Pancreas (tissue), 10 donors: Measurements from ENCODE around the gene ZNF175. TPM values are rescaled to one million over a fixed set of nuclear protein-coding genes. Genes with fewer than 3 reads are reported as not detected.

Experiments
- ATAC-seq, 4 donors: fragments of 200-7000 bp; cut with Tn5 transposase; one replicate each; pipeline versions ENCODE4 v1.8.0 to v1.9.1; 2020; ENCODE audit warnings: mild to moderate bottlenecking in 4 of 4, moderate library complexity in 4 of 4
- DNase-seq, 6 donors: peaks; one replicate each; pipeline ENCODE4 v3.0.0-alpha.2; 2020
- FAIRE-seq: peaks from 2 replicates; lab custom pipeline; 2012; peaks lifted over from hg19 to GRCh38; lab: Jason Lieb, UNC
- H3K27ac ChIP-seq, 4 donors: fragments of 200-600 bp; sonication (generic); 1 replicate in 3 of 4; 2 replicates in 1 of 4; pipeline versions ENCODE4 v1.5.0 to v1.8.0; 2020
- H3K27me3 ChIP-seq, 4 donors: fragments of 200-600 bp; one replicate each; pipeline ENCODE4 v1.8.0; 2021
- H3K36me3 ChIP-seq, 3 donors: fragments of 200-600 bp; sonication (generic) in 1 of 3; one replicate each; pipeline versions ENCODE4 v1.5.0 to v1.8.0; 2020 to 2021
- H3K4me1 ChIP-seq, 3 donors: fragments of 200-600 bp; one replicate each; pipeline ENCODE4 v1.8.0; 2021
- H3K4me3 ChIP-seq, 4 donors: fragments of 200-600 bp; sonication (generic) in 2 of 4; one replicate each; pipeline versions ENCODE4 v1.5.0 to v1.8.0; 2020 to 2021
- H3K9me3 ChIP-seq, 4 donors: fragments of 200-600 bp; one replicate each; pipeline ENCODE4 v1.8.0; 2021
- CTCF ChIP-seq, 4 donors: fragments of 200-600 bp; sonication (generic) in 3 of 4; IDR thresholded peaks; one replicate each; pipeline versions ENCODE4 v1.5.0 to v1.8.0; 2021; ENCODE audit warnings: antibody characterized with exemption in 4 of 4
- WGBS, 2 donors: extraction: QIAGEN DNeasy Blood & Tissue Kit; methylation state at CpG; one replicate each; pipeline ENCODE4 v1.1.7; 2013; 5-methylcytosine and 5-hydroxymethylcytosine counted together
- intact Hi-C, 3 donors: fragments of 100-400 bp; cut with DNase I; formaldehyde crosslinking; loops; one replicate each; pipeline versions ENCODE4 v1.11.1 to v1.14.2; 2022
- polyA plus RNA-seq, 2 donors: library from polyadenylated mRNA; stranded (reverse); fragments of 200-250 nt; gene quantifications; one replicate each; pipeline ENCODE4 v1.2.3, GENCODE V29; 2013
- total RNA-seq, 6 donors: library from RNA; stranded (reverse); fragmentation: NEBNext Ultra II Directional in 4 of 6; extraction: Animal tissue kit (Norgen Biotek cat#: 25700) in 4 of 6; gene quantifications; one replicate each; pipeline versions ENCODE4 v1.2.1 to v1.2.4, GENCODE V29; 2021 to 2023
- donor health status: healthy with polysubstance abuse.
- donor health status: DM: no; HTN: no; CAD: no; lungs with moderate emphysema.
- donor health status: DM: no; HTN: no; CAD: no.
- donor health status: control.
- donor health status: control.
- donor health status: Bipolar disorder and iron deficiency.
- donor health status: DM: yes; HTN: yes; CAD: no.
- donor health status: DM: no; HTN: no; CAD: no.
- donor health status: DM: no; HTN: no; CAD: no.
- donor health status: DM: yes; HTN: yes; CAD: no.

ZNF175 gene
- total RNA-seq (1 to 10 TPM; 3.0 to 8.0 (median 4.6) TPM), polyA plus RNA-seq (1 to 10 TPM; 2.0 to 2.6 TPM)

GRCh38 chr19:51570962-51571575 is at the start of gene ZNF175:
Gene ZNF175 (plus strand): TSS chr19:51571283. CDS start chr19:51573330, 2,047 bp downstream.
- intact Hi-C loops: no loop called here
- WGBS, 2 donors: 0% methylated on average over 30 of the region's 30 CpGs
- peak; percentile 99 to 100 (median 100) for ATAC-seq

DNA sequence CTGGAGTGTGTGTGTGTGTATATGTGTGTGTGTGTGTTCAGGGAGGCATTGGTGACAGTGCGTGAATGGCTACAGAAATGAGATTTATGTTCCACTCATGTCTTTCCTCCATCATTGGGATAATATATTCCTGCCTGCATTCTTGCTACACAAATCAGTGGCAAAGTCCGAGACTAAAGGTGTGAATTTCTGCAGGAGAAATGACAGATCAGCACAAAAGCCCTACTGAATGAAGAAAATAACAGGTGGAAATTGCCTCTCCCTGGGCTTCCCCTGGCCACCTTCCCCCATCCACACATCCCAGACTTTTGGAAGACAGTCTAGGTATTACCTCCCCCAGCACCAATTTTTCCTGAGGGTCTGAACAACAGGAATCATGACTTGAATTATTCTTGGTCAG is 49.7 kb upstream of the ZNF175 start:
- TF ChIP-seq CTCF (IDR thresholded peaks at IDR 0.05): no peak
- no peaks in the 10 kb centered on the region for H3K4me1 ChIP-seq
- 52 to 72% methylated on average over 2 of the region's 2 CpGs for WGBS, 2 donors
- no peaks in the 10 kb centered on the region for H3K27me3 ChIP-seq
- no peaks in the 10 kb centered on the region for H3K36me3 ChIP-seq
- FAIRE-seq: no peak
- H3K4me3 ChIP-seq: no peak overlapping the region
- H3K9me3 ChIP-seq: no peaks in the 10 kb centered on the region
- no peak overlapping the region for H3K27ac ChIP-seq
- intact Hi-C loops: no loop called here
- no peak for DNase-seq
- ATAC-seq: no peak

More at GRCh38 chr19:51570962-51571575, at the start of gene ZNF175:
- Histone ChIP-seq H3K36me3 (no peaks in the 10 kb centered on the region), H3K27me3 (peaks cover 0 to 6% (median 2%) of the 10 kb centered on the region in 4 donors), H3K27ac (no peak within 1 kb of the TSS), H3K9me3 (no peaks in the 10 kb centered on the region), H3K4me3 (peak within 1 kb of the TSS; percentile 26 to 61 (median 50)), H3K4me1 (peaks cover 7 to 9% (median 8%) of the 10 kb centered on the region in 3 donors)
- peak; percentile 86 to 98 (median 95) for DNase-seq
- no peak for TF ChIP-seq CTCF (IDR thresholded peaks at IDR 0.05)
- FAIRE-seq: peak; percentile 97

DNA sequence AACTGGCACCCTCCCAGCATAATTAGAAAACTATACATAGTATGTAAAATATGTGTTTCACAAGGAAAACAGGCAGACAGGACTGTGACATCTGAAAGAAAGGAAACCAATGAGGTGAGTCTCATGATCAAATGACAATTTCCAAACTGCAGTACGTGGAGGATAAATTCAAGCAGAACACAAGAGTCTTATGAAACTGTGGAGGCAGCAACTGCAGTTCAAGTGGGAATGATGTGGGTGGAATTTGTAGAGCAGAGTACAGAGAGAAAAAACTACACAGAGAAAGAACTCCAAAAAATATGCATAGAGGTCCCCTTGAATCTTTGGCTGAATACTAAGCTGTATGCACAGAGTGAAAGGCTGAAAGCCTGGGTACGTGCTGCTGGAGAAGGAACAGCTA is 49.3 kb upstream of the ZNF175 start:
- Histone ChIP-seq H3K27ac (no peak overlapping the region), H3K4me3 (no peak overlapping the region), H3K4me1 (no peaks in the 10 kb centered on the region), H3K36me3 (no peaks in the 10 kb centered on the region), H3K9me3 (no peaks in the 10 kb centered on the region), H3K27me3 (no peaks in the 10 kb centered on the region)
- intact Hi-C loops: no loop called here
- 34 to 36% methylated on average over 2 of the region's 2 CpGs for WGBS, 2 donors
- FAIRE-seq: no peak
- no peak for DNase-seq
- no peak for ATAC-seq
- TF ChIP-seq CTCF (IDR thresholded peaks at IDR 0.05): no peak

GRCh38 chr19:51524666-51525264 is 46.3 kb upstream of the ZNF175 start:
- ATAC-seq (no peak), FAIRE-seq (no peak), DNase-seq (no peak)
- Histone ChIP-seq H3K4me3 (no peak overlapping the region), H3K27me3 (no peaks in the 10 kb centered on the region), H3K27ac (no peak overlapping the region), H3K4me1 (no peaks in the 10 kb centered on the region), H3K36me3 (no peaks in the 10 kb centered on the region), H3K9me3 (no peaks in the 10 kb centered on the region)
- intact Hi-C loops: no loop called here
- WGBS, 2 donors: 55 to 58% methylated on average over 8 of the region's 8 CpGs
- TF ChIP-seq CTCF (IDR thresholded peaks at IDR 0.05): no peak

DNA sequence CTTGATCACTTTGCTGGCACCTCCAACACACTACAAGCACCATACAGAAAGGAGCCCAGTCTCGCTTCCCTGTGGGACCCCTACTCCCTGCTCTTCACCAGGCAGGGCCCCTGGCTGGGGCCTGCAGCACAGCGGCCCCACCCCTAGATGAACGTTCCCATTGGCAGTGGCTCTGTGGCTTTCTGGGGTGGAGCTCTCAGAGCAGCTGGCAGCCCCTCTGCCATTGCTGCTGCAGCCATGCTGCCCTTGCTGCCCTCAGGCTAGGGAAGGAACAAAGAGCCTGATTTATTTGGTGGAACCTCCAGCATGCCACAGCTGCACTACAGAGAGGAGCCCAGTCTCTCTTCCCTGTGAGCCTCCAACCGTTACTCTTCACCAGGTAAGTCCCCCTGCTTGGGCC is 45.4 kb upstream of the ZNF175 start:
- 39 to 40% methylated on average over 4 of the region's 4 CpGs for WGBS, 2 donors
- no peaks in the 10 kb centered on the region for H3K27me3 ChIP-seq
- no peak overlapping the region for H3K27ac ChIP-seq
- no peaks in the 10 kb centered on the region for H3K36me3 ChIP-seq
- ATAC-seq: no peak
- intact Hi-C loops: no loop called here
- no peaks in the 10 kb centered on the region for H3K4me1 ChIP-seq
- no peak for DNase-seq
- no peaks in the 10 kb centered on the region for H3K9me3 ChIP-seq
- no peak for TF ChIP-seq CTCF (IDR thresholded peaks at IDR 0.05)
- FAIRE-seq: no peak
- no peak overlapping the region for H3K4me3 ChIP-seq
